Kidney epithelial cell (primary cell): ENCODE measurements around the gene E2F6. TPM values are rescaled to one million over a fixed set of nuclear protein-coding genes. Genes with fewer than 3 reads are reported as not detected.

Experiments
- DNase-seq: peaks from one replicate; pipeline ENCODE4 v3.0.0-alpha.2; 2010; ENCODE audit warnings: low read depth
- H3K27me3 ChIP-seq: 2 replicates; pipeline ENCODE4 v1.6.0; 2011; ENCODE audit warnings: low read length; ENCODE audit not compliant: control insufficient read depth, insufficient read depth
- H3K36me3 ChIP-seq: 2 replicates; pipeline ENCODE4 v1.5.1; 2011; ENCODE audit warnings: low read length; ENCODE audit not compliant: control insufficient read depth, insufficient read depth
- H3K4me3 ChIP-seq: 2 replicates; pipeline ENCODE4 v1.5.1; 2011; ENCODE audit warnings: low read depth, mild to moderate bottlenecking, control low read depth, low read length
- total RNA-seq: library from RNA; depleted of rRNA; stranded (reverse); fragments of >200 nt; gene quantifications from 2 replicates; pipeline ENCODE4 v1.2.3, GENCODE V29; 2015
- TF ChIP-seq, protein P1 (sequence below): IDR thresholded peaks from 2 replicates; pipeline ENCODE4 v1.5.1; 2011; ENCODE audit warnings: mild to moderate bottlenecking, moderate library complexity, low read length, control low read depth, inconsistent platforms; ENCODE audit not compliant: insufficient read depth, poor library complexity, severe bottlenecking

Gene E2F6, protein sequence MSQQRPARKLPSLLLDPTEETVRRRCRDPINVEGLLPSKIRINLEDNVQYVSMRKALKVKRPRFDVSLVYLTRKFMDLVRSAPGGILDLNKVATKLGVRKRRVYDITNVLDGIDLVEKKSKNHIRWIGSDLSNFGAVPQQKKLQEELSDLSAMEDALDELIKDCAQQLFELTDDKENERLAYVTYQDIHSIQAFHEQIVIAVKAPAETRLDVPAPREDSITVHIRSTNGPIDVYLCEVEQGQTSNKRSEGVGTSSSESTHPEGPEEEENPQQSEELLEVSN
- 15.0 and 16.1 TPM in 2 replicates for total RNA-seq

DNA sequence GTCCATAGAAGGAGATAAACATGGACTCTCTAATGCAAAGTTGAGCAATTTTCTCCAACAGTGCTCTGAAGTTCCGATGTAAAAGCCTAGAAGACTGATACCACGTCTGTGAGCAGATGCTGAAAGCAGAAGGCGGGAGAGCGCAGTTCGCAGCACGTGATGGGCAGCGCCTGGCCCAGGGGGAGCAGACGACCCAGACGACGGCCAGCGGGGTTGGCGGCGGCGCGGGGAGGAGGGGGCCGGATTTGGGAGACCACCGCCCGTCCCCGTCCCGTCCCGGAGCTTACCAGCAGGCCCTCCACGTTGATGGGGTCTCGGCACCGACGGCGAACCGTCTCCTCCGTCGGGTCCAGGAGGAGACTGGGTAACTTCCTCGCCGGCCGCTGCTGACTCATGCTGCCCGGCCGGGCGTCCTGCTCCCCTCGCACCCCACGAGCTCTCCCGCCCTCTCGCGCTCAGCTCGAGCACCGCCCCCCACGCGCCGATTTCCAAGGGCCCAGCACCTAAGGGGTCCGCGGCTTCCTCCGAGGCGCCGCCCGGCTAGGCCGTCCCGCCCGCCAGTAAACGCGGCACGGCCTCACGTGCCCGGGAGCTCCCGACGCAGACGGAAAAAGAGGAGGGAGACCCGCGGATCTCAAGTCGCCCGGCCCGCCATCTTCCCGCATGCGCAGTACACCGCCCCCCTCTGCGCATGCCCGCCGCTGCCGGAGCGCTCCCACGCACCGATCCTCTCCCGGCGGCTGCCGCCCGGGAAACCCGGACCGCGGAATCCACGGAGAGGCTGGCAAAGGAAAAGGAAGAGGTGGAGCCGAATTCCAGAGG is at the start of gene E2F6:
Gene E2F6 (minus strand): TSS at position 677 of the 822 bp plus-strand sequence. CDS start 282 bp downstream, at position 395.
- TF ChIP-seq, protein P1, sequence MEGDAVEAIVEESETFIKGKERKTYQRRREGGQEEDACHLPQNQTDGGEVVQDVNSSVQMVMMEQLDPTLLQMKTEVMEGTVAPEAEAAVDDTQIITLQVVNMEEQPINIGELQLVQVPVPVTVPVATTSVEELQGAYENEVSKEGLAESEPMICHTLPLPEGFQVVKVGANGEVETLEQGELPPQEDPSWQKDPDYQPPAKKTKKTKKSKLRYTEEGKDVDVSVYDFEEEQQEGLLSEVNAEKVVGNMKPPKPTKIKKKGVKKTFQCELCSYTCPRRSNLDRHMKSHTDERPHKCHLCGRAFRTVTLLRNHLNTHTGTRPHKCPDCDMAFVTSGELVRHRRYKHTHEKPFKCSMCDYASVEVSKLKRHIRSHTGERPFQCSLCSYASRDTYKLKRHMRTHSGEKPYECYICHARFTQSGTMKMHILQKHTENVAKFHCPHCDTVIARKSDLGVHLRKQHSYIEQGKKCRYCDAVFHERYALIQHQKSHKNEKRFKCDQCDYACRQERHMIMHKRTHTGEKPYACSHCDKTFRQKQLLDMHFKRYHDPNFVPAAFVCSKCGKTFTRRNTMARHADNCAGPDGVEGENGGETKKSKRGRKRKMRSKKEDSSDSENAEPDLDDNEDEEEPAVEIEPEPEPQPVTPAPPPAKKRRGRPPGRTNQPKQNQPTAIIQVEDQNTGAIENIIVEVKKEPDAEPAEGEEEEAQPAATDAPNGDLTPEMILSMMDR: no peak
- peak; percentile 14 for DNase-seq
- Histone ChIP-seq H3K4me3 (peak within 1 kb of the TSS; percentile 68), H3K36me3 (no peaks in the 10 kb centered on the region), H3K27me3 (no peaks in the 10 kb centered on the region)

DNA sequence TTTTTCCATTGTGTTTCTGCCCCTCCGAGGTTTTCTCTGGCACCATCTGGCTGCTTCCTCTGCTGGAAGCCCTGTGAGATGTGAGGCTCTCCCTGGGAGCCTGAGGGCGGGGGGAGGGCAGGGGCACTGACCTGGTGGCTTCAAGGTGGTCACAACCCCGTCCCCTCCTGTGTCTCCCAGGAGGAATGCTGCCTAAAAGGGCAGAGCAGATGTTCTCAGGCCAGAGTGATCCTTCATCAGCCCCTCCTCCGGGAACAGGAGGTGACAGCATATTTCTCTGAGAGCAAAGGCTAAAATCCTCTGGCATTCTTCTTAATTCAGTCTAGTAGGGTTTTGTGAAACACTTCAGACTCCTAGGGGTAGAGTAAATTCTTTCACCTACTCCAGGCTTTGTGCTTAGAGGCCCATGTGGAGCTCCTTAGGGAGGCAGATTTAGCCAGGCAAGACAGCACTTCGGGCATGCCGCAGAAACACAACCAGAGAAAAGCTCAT is 49.6 kb upstream of the E2F6 start:
- H3K4me3 ChIP-seq: no peak overlapping the region
- DNase-seq: no peak
- no peaks in the 10 kb centered on the region for H3K27me3 ChIP-seq
- H3K36me3 ChIP-seq: no peaks in the 10 kb centered on the region
- TF ChIP-seq, protein P1: no peak

- Histone ChIP-seq H3K36me3 (no peaks in the 10 kb centered on the region), H3K4me3 (no peak overlapping the region), H3K27me3 (no peaks in the 10 kb centered on the region)
- TF ChIP-seq, protein P1: no peak
- DNase-seq: no peak
Observed at GRCh38 chr2:11514904-11515303, 48.9 kb upstream of the E2F6 start.

DNA sequence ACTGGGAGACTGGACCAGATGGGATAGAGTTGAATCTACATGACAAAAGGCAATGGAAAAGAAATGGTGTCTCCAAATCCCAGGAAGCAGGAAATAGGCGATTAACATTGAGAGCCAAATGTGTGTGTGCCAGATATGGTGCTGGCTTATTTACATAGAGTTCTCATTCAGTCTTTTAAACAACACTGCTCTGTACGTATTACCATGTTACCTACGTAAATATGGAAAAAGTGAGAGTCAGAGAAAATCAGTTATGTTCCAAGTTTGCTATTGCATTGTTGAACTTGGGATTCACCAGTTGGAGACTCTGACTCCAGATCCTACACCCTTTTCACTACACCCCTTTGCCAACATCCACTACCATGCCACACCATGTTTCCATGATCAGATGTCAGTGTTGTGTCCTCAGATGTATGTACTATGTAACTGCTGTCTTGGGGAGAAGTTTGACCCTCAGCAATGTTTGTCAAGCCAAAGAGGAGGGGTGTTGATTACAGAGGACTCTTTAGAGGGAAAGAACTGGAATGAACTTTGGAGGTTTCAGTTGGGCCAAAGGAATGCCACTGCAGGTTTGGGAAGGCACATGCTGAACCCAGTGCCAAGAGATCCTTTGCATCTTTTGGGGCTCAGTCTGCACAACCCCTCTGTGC is 48.2 kb upstream of the E2F6 start:
- no peaks in the 10 kb centered on the region for H3K36me3 ChIP-seq
- no peak for DNase-seq
- H3K4me3 ChIP-seq: no peak overlapping the region
- no peaks in the 10 kb centered on the region for H3K27me3 ChIP-seq
- TF ChIP-seq, protein P1: no peak

DNA sequence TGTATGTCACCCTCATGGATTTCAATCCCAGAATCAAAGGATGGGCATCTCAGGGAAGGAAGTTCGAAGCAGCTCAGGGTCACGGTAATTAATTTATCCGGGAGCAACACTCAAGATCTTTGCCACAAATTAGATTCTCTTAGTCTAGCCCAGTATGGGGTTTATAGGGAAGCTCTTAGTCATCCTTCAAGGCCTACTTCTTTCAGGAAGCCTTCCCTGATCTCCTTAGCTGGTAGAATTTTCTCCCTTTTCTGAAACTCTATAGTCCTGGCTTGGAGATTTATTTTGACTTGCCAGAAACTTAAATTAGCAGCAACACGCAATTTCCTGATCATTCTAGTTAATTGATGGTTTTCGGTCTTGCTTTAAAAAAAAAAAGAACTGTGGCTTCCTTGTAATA is 47.4 kb upstream of the E2F6 start:
- DNase-seq: no peak
- H3K4me3 ChIP-seq: no peak overlapping the region
- TF ChIP-seq, protein P1: no peak
- no peaks in the 10 kb centered on the region for H3K36me3 ChIP-seq
- H3K27me3 ChIP-seq: no peaks in the 10 kb centered on the region
